ENCODE results near the gene ZNF575.
A peak's percentile ranks its signal among the peaks of the same experiment; 100 is the strongest.

The ZNF575 gene

GRCh38 chr19:43532571-43532961 lies 422 bp upstream of the ZNF575 start:
- in situ Hi-C loops (cut with MboI; ENCODE audit: low sequenced_read_pairs, unreplicated experiment) = no loop called here
- TF ChIP-seq, protein P1, sequence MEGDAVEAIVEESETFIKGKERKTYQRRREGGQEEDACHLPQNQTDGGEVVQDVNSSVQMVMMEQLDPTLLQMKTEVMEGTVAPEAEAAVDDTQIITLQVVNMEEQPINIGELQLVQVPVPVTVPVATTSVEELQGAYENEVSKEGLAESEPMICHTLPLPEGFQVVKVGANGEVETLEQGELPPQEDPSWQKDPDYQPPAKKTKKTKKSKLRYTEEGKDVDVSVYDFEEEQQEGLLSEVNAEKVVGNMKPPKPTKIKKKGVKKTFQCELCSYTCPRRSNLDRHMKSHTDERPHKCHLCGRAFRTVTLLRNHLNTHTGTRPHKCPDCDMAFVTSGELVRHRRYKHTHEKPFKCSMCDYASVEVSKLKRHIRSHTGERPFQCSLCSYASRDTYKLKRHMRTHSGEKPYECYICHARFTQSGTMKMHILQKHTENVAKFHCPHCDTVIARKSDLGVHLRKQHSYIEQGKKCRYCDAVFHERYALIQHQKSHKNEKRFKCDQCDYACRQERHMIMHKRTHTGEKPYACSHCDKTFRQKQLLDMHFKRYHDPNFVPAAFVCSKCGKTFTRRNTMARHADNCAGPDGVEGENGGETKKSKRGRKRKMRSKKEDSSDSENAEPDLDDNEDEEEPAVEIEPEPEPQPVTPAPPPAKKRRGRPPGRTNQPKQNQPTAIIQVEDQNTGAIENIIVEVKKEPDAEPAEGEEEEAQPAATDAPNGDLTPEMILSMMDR (IDR thresholded peaks at IDR 0.05; ENCODE audit: borderline replicate concordance, control extremely low read depth, extremely low read depth, insufficient read depth, missing control alignments) = no peak
- peak; percentile 59 for DNase-seq (ENCODE audit: low spot score)

DNA sequence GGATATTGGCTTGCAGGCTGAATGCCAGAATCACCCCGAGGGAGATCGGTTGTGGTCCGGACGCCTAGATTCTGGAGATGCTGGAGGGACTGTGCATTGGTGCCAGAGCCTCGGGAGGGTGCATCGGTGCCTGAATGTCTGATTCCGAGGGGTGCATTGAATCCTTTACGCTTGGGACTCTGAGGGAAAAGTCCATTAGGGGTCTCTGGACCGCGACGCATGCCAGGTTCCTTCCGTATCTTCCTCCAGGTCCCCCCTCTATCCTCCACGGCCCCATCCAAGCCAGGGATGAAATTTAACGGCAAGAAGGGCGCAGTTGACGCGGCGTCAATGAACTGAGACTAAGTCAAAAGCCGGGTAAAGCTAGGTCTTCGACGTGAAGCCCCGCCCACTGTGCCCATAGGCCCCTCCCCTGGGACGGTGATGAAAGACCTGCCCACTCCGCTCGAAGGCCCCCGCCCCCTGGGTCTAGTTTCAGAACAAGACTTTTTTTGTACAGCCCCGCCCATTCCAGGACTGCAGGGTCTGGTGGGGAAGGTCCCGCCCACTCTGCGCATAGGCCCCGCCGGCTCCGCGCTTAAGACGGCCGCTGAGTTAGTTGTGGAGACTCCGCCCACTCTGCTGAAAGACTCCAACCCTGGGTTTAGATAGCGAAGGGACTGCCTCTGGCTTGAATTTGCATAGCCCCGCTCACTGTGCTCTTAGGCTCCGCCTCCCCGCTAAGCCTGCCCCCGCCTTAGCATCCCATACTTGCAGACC lies 737 bp downstream of the ZNF575 start:
- in situ Hi-C loops (cut with MboI; ENCODE audit: low sequenced_read_pairs, unreplicated experiment) = no loop called here
- DNase-seq (ENCODE audit: low spot score) = peak; percentile 95
- TF ChIP-seq, protein P1 (IDR thresholded peaks at IDR 0.05; ENCODE audit: borderline replicate concordance, control extremely low read depth, extremely low read depth, insufficient read depth, missing control alignments) = no peak

DNA sequence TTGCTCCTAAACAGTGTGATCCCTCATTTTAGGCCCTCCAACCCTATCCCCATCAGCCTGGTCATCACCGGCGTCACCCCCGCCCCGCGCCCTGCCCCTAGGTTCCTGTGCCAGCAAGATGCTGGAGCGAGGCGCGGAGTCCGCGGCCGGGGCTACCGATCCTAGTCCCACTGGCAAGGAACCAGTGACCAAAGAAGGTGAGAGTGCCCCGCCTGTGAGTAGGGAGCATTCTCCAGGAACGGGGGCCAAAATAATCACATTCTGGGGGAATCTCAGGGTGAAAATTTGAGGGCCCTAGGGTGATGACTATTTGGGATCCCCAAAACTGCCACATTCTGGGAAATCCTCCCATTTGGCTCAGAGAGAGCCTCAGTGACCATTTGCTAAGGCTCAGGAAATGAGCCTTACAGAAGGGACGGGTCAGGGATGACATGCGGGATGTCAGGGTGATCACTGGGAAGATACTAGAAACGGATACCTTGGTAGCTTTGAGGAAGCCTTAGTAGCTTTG lies 1.4 kb downstream of the ZNF575 start:
- in situ Hi-C loops (cut with MboI; ENCODE audit: low sequenced_read_pairs, unreplicated experiment) = no loop called here
- TF ChIP-seq, protein P1 (IDR thresholded peaks at IDR 0.05; ENCODE audit: borderline replicate concordance, control extremely low read depth, extremely low read depth, insufficient read depth, missing control alignments) = no peak
- no peak for DNase-seq (ENCODE audit: low spot score)

- no peak for DNase-seq (ENCODE audit: low spot score)
- TF ChIP-seq, protein P1 (IDR thresholded peaks at IDR 0.05; ENCODE audit: borderline replicate concordance, control extremely low read depth, extremely low read depth, insufficient read depth, missing control alignments) = peak; percentile 27
- in situ Hi-C loops (cut with MboI; ENCODE audit: low sequenced_read_pairs, unreplicated experiment) = no loop called here
These were observed 2.1 kb downstream of the ZNF575 start for GRCh38 chr19:43534816-43535761.

DNA sequence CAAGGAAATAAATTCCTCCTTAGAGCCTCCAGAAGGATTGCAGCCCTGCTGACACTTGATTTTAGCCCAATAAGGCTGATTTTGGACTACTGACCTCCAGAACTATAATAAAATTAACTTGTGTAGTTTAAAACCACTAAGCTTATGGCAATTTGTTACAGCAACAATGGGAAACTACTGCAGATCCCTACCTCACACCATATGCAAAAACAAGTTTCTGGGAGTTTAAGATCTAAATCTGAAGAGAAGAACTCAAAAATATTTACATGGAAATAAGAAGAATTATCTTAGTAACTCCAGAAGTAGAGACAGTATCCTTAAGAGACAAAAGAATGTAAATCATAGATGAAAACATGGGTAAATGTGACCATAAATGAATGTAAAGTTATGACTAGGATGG lies 5.9 kb downstream of the ZNF575 start:
- in situ Hi-C loops (cut with MboI; ENCODE audit: low sequenced_read_pairs, unreplicated experiment) = no loop called here
- TF ChIP-seq, protein P1 (IDR thresholded peaks at IDR 0.05; ENCODE audit: borderline replicate concordance, control extremely low read depth, extremely low read depth, insufficient read depth, missing control alignments) = no peak
- DNase-seq (ENCODE audit: low spot score) = no peak

GRCh38 chr19:43540381-43540780 lies 7.4 kb downstream of the ZNF575 start:
- TF ChIP-seq, protein P1 (IDR thresholded peaks at IDR 0.05; ENCODE audit: borderline replicate concordance, control extremely low read depth, extremely low read depth, insufficient read depth, missing control alignments) = no peak
- DNase-seq (ENCODE audit: low spot score) = no peak
- in situ Hi-C loops (cut with MboI; ENCODE audit: low sequenced_read_pairs, unreplicated experiment) = no loop called here
